Measurements from ENCODE around the gene CHST3.

DNA sequence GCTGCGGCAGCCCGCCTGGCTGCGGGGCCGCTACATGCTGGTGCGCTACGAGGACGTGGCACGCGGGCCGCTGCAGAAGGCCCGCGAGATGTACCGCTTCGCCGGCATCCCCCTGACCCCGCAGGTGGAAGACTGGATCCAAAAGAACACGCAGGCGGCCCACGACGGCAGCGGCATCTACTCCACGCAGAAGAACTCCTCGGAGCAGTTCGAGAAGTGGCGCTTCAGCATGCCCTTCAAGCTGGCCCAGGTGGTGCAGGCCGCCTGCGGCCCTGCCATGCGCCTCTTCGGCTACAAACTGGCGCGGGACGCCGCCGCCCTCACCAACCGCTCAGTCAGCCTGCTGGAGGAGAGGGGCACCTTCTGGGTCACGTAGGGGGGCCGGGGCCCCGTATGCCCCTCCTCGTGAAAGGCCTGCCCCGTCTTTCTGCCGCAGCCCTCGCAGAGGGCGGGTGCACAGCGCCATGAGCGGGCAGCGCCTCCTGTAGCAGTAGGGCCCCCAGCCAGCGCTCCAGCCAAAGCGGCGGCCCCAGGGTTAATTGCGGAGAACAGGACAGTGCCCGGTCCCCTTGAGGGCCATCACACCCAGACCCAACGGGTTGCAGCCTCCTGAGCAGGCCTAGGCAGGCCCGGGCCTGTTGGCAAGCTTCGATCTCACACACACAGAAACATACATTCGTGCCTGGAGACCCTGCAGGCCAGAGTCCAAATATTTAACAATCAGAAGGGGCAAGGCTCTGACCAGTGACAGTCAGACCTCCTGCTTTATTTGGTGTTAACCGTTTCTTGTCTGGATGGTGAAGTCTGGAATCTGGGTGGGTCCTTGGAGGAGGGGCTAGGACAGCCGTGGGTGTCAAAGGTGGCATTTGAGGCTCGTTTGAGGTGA, 44.1 kb downstream of the CHST3 start:
- no peak for TF ChIP-seq POLR2AphosphoS5 (IDR thresholded peaks at IDR 0.05)
- no peak for TF ChIP-seq POLR2A (IDR thresholded peaks at IDR 0.05)
- TF ChIP-seq, protein P1, sequence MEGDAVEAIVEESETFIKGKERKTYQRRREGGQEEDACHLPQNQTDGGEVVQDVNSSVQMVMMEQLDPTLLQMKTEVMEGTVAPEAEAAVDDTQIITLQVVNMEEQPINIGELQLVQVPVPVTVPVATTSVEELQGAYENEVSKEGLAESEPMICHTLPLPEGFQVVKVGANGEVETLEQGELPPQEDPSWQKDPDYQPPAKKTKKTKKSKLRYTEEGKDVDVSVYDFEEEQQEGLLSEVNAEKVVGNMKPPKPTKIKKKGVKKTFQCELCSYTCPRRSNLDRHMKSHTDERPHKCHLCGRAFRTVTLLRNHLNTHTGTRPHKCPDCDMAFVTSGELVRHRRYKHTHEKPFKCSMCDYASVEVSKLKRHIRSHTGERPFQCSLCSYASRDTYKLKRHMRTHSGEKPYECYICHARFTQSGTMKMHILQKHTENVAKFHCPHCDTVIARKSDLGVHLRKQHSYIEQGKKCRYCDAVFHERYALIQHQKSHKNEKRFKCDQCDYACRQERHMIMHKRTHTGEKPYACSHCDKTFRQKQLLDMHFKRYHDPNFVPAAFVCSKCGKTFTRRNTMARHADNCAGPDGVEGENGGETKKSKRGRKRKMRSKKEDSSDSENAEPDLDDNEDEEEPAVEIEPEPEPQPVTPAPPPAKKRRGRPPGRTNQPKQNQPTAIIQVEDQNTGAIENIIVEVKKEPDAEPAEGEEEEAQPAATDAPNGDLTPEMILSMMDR (IDR thresholded peaks at IDR 0.05), result no peak

All from breast epithelium (tissue), 3 donors.